IMR-90 (cell line): ENCODE measurements around the gene PPP1R12C. TPM values are rescaled to one million over a fixed set of nuclear protein-coding genes. Genes with fewer than 3 reads are reported as not detected.

Experiments used
- ATAC-seq: fragments of 200-7000 bp; cut with Tn5 transposase; 2 replicates; pipeline ENCODE4 v1.9.1; 2020; ENCODE audit warnings: low read depth, mild to moderate bottlenecking, moderate library complexity
- BruUV-seq: library from RNA; stranded (reverse); fragments of 400-500 nt; replicated peaks from 2 replicates; lab custom pipeline; 2021; lab: Mats Ljungman, UMichigan
- CTCF ChIA-PET: fragments of 300-600 bp; formaldehyde crosslinking; extraction: SDS; loops from one replicate; lab custom pipeline; 2021; ENCODE audit warnings: antibody characterized with exemption; lab: Yijun Ruan, JAX
- POLR2A ChIA-PET: fragments of 300-600 bp; sonication (Branson Sonifier 250); formaldehyde crosslinking; loops from one replicate; lab custom pipeline; 2022; ENCODE audit warnings: antibody characterized with exemption; ENCODE audit not compliant: unreplicated experiment; lab: Charles Lee
- DNase-seq: peaks from one replicate; pipeline ENCODE4 v3.0.0; 2013
- H2AFZ ChIP-seq: replicated peaks from 2 replicates; pipeline ENCODE3; 2013; ENCODE audit warnings: low read length, mild to moderate bottlenecking; ENCODE audit not compliant: poor library complexity
- H2AK5ac ChIP-seq: 2 replicates; pipeline ENCODE4 v1.6.1; 2013; ENCODE audit warnings: low read depth, low read length, inconsistent platforms
- H2AK9ac ChIP-seq: replicated peaks from 2 replicates; pipeline ENCODE3; 2013; ENCODE audit warnings: mild to moderate bottlenecking, low read depth, low read length, moderate library complexity; ENCODE audit not compliant: poor library complexity
- H2BK120ac ChIP-seq: 2 replicates; pipeline ENCODE4 v1.6.1; 2013; ENCODE audit warnings: low read depth, low read length, inconsistent platforms
- H2BK15ac ChIP-seq: 3 replicates; pipeline ENCODE4 v1.6.1; 2013; ENCODE audit warnings: low read depth, low read length, inconsistent platforms
- H2BK20ac ChIP-seq: 2 replicates; pipeline ENCODE4 v1.6.1; 2013; ENCODE audit warnings: low read depth, mild to moderate bottlenecking, inconsistent platforms, low read length, moderate library complexity
- H2BK5ac ChIP-seq: 2 replicates; pipeline ENCODE4 v1.6.1; 2013; ENCODE audit warnings: mild to moderate bottlenecking, low read depth, low read length, inconsistent platforms; ENCODE audit not compliant: poor library complexity, severe bottlenecking
- H3K14ac ChIP-seq: replicated peaks from 2 replicates; pipeline ENCODE4 v1.6.1; 2013; ENCODE audit warnings: low read depth, low read length, inconsistent platforms
- H3K18ac ChIP-seq: 2 replicates; pipeline ENCODE4 v1.6.1; 2013; ENCODE audit warnings: low read depth, low read length, control low read depth
- H3K23ac ChIP-seq: 2 replicates; pipeline ENCODE4 v1.6.1; 2013; ENCODE audit warnings: low read depth, low read length, inconsistent platforms
- H3K27ac ChIP-seq: 2 replicates; pipeline ENCODE4 v1.5.1; 2013; ENCODE audit warnings: mild to moderate bottlenecking, control low read depth, low read length; ENCODE audit not compliant: insufficient read depth
- H3K27me3 ChIP-seq: 2 replicates; pipeline ENCODE4 v1.6.1; 2013; ENCODE audit warnings: low read length; ENCODE audit not compliant: control insufficient read depth, insufficient read depth
- H3K36me3 ChIP-seq: 2 replicates; pipeline ENCODE4 v1.6.1; 2013; ENCODE audit warnings: low read length, mixed read lengths; ENCODE audit not compliant: control insufficient read depth, insufficient read depth
- H3K4ac ChIP-seq: 2 replicates; pipeline ENCODE4 v1.6.1; 2013; ENCODE audit warnings: low read depth, low read length, inconsistent platforms
- H3K4me1 ChIP-seq: 2 replicates; pipeline ENCODE4 v1.6.1; 2013; ENCODE audit warnings: low read length, mixed read lengths; ENCODE audit not compliant: control insufficient read depth, insufficient read depth
- H3K4me2 ChIP-seq: 2 replicates; pipeline ENCODE4 v1.6.1; 2013; ENCODE audit warnings: low read depth, mild to moderate bottlenecking, control low read depth, low read length, moderate library complexity
- H3K4me3 ChIP-seq: 2 replicates; pipeline ENCODE4 v1.5.1; 2013; ENCODE audit warnings: low read depth, mild to moderate bottlenecking, control low read depth, low read length, moderate library complexity; ENCODE audit not compliant: insufficient read depth
- H3K56ac ChIP-seq: 2 replicates; pipeline ENCODE4 v1.6.1; 2013; ENCODE audit warnings: low read length, inconsistent platforms; ENCODE audit not compliant: insufficient read depth; ENCODE audit errors: extremely low read depth
- H3K79me1 ChIP-seq, 2 experiments: 2 replicates each; pipeline ENCODE4 v1.6.1; 2013; ENCODE audit warnings: low read length in 2 of 2, inconsistent platforms in 1 of 2, low read depth in 1 of 2
- H3K9ac ChIP-seq: 2 replicates; pipeline ENCODE4 v1.6.1; 2013; ENCODE audit warnings: low read depth, low read length, control low read depth
- H3K9me1 ChIP-seq: 2 replicates; pipeline ENCODE4 v1.6.1; 2013; ENCODE audit warnings: low read length, inconsistent platforms; ENCODE audit not compliant: insufficient read depth
- H3K9me3 ChIP-seq: 2 replicates; pipeline ENCODE4 v1.6.1; 2013; ENCODE audit warnings: low read length; ENCODE audit not compliant: control insufficient read depth, insufficient read depth
- H4K20me1 ChIP-seq: 2 replicates; pipeline ENCODE4 v1.6.1; 2013; ENCODE audit warnings: low read length, inconsistent platforms; ENCODE audit not compliant: insufficient read depth
- H4K5ac ChIP-seq: 2 replicates; pipeline ENCODE4 v1.6.1; 2013; ENCODE audit warnings: mild to moderate bottlenecking, low read depth, low read length, control low read depth
- H4K8ac ChIP-seq, 2 experiments: 2 replicates each; pipeline ENCODE4 v1.6.1; 2013; ENCODE audit warnings: low read depth in 2 of 2, low read length in 2 of 2, control low read depth in 1 of 2, inconsistent platforms in 1 of 2
- H4K91ac ChIP-seq: 2 replicates; pipeline ENCODE4 v1.6.1; 2013; ENCODE audit warnings: low read depth, low read length, inconsistent platforms; ENCODE audit not compliant: insufficient read depth
- BHLHE40 ChIP-seq: fragments of 150-350 bp; IDR thresholded peaks from 2 replicates; pipeline ENCODE4 v1.6.1; 2016; ENCODE audit warnings: mild to moderate bottlenecking, low read depth, low read length
- CEBPB ChIP-seq: IDR thresholded peaks from 2 replicates; pipeline ENCODE4 v1.6.1; 2012; ENCODE audit warnings: low read depth, low read length, improper control_type of control experiment
- CHD1 ChIP-seq: IDR thresholded peaks from 2 replicates; pipeline ENCODE4 v1.6.1; 2012; ENCODE audit warnings: low read depth, low read length, improper control_type of control experiment
- CTCF ChIP-seq: conservative IDR thresholded peaks from 2 replicates; pipeline ENCODE4 v1.5.1; 2012; ENCODE audit warnings: mild to moderate bottlenecking, low read depth, low read length, improper control_type of control experiment
- ELK1 ChIP-seq: fragments of 150-350 bp; IDR thresholded peaks from 2 replicates; pipeline ENCODE4 v1.6.1; 2016; ENCODE audit warnings: low read depth, mild to moderate bottlenecking, low read length, moderate library complexity, borderline replicate concordance
- FOS ChIP-seq: fragments of 150-350 bp; IDR thresholded peaks from 2 replicates; pipeline ENCODE4 v1.6.1; 2016; ENCODE audit warnings: low read depth, low read length
- MAFK ChIP-seq: IDR thresholded peaks from 2 replicates; pipeline ENCODE4 v1.6.1; 2012; ENCODE audit warnings: low read depth, low read length, improper control_type of control experiment
- MAZ ChIP-seq: IDR thresholded peaks from 2 replicates; pipeline ENCODE4 v1.6.1; 2012; ENCODE audit warnings: low read depth, mild to moderate bottlenecking, low read length, improper control_type of control experiment, moderate library complexity, borderline replicate concordance
- MXI1 ChIP-seq: IDR thresholded peaks from 2 replicates; pipeline ENCODE4 v1.6.1; 2012; ENCODE audit warnings: low read depth, mild to moderate bottlenecking, low read length, moderate library complexity, borderline replicate concordance
- NFE2L2 ChIP-seq: fragments of 150-350 bp; IDR thresholded peaks from 2 replicates; pipeline ENCODE4 v1.6.1; 2016; ENCODE audit warnings: low read depth, mild to moderate bottlenecking, low read length
- POLR2A ChIP-seq: IDR thresholded peaks from 2 replicates; pipeline ENCODE4 v1.6.1; 2012; ENCODE audit warnings: mild to moderate bottlenecking, low read depth, low read length
- RAD21 ChIP-seq: IDR thresholded peaks from 2 replicates; pipeline ENCODE4 v1.6.1; 2012; ENCODE audit warnings: low read length, improper control_type of control experiment
- RCOR1 ChIP-seq: IDR thresholded peaks from 2 replicates; pipeline ENCODE4 v1.6.1; 2012; ENCODE audit warnings: mild to moderate bottlenecking, low read length, improper control_type of control experiment; ENCODE audit not compliant: insufficient replicate concordance
- RFX5 ChIP-seq: IDR thresholded peaks from 2 replicates; pipeline ENCODE4 v1.8.0; 2012; ENCODE audit warnings: low read depth, mild to moderate bottlenecking, low read length, moderate library complexity
- SMC3 ChIP-seq: fragments of 150-350 bp; IDR thresholded peaks from 2 replicates; pipeline ENCODE4 v1.6.1; 2016; ENCODE audit warnings: low read depth, mild to moderate bottlenecking, antibody characterized with exemption, low read length, moderate library complexity
- USF2 ChIP-seq: fragments of 150-350 bp; IDR thresholded peaks from 2 replicates; pipeline ENCODE4 v1.6.1; 2017; ENCODE audit warnings: mild to moderate bottlenecking, antibody characterized with exemption, low read length, low read depth
- WGBS, 2 experiments: methylation state at CpG; one replicate each; pipeline versions ENCODE4 v1.1.5 to v1.1.7; 2013; ENCODE audit warnings: missing lambda C conversion rate in 2 of 2; ENCODE audit not compliant: insufficient read length in 1 of 2; ENCODE audit errors: extremely low coverage in 2 of 2; 5-methylcytosine and 5-hydroxymethylcytosine counted together
- dilution Hi-C: fragments of 300-500 bp; cut with HindIII; formaldehyde crosslinking; loops from one replicate; pipeline ENCODE4 v1.14.3; 2018; ENCODE audit warnings: low sequenced_read_pairs; ENCODE audit not compliant: unreplicated experiment
- in situ Hi-C: fragments of 300-500 bp; cut with MboI; formaldehyde crosslinking; loops from 3 replicates; pipeline ENCODE4 v1.14.3; 2019; ENCODE audit warnings: low sequenced_read_pairs, inconsistent platforms, mixed read lengths
- intact Hi-C: fragments of 100-400 bp; cut with micrococcal nuclease; formaldehyde crosslinking; loops from 2 replicates; pipeline ENCODE4 v1.10.0; 2022
- polyA plus RNA-seq, 3 experiments: library from polyadenylated mRNA; depleted of rRNA; stranded (reverse); fragments of >200 nt; gene quantifications; 2 replicates each; pipeline ENCODE4 v1.2.3, GENCODE V29; 2012; ENCODE audit warnings: low replicate concordance in 1 of 3
- total RNA-seq: library from RNA; depleted of rRNA; stranded (reverse); fragments of >200 nt; gene quantifications from 2 replicates; pipeline ENCODE4 v1.2.3, GENCODE V29; 2012

Gene PPP1R12C
- total and polyA plus RNA-seq, 2 of the 4 experiments (the other 2 are of a cell fraction) = 21.5 to 81.4 TPM

GRCh38 chr19:55141696-55142095 lies 24.3 kb upstream of the PPP1R12C start:
- no peak overlapping the region for H3K9ac ChIP-seq
- H2BK15ac ChIP-seq = no peak overlapping the region
- no peak overlapping the region for H2AK5ac ChIP-seq
- dilution Hi-C loops (no loop called here), in situ Hi-C loops (no loop called here), intact Hi-C loops (loop anchor here (1.0 to 10.0 kb wide), 4 partner anchors 153 to 363 kb away; no protein-coding TSS in a partner anchor)
- no peaks in the 10 kb centered on the region for H3K9me3 ChIP-seq
- no peak overlapping the region for H3K4me3 ChIP-seq
- no peaks in the 10 kb centered on the region; the same call in 1 of the 2 replicates for H3K4me1 ChIP-seq
- ATAC-seq (no peak), DNase-seq (no peak)
- H3K56ac ChIP-seq = no peak overlapping the region
- H3K23ac ChIP-seq = no peak overlapping the region
- H3K36me3 ChIP-seq = no peaks in the 10 kb centered on the region
- TF ChIP-seq MXI1 = no peak
- no peak for TF ChIP-seq CEBPB
- TF ChIP-seq MAZ = no peak
- TF ChIP-seq USF2 = no peak
- no peak for TF ChIP-seq RAD21
- TF ChIP-seq RFX5 = no peak
- TF ChIP-seq ELK1 = no peak
- no peak for TF ChIP-seq MAFK
- TF ChIP-seq POLR2A = no peak
- TF ChIP-seq CTCF = no peak
- no peak for TF ChIP-seq CHD1
- no peak for TF ChIP-seq NFE2L2
- no peak for TF ChIP-seq RCOR1
- no peak for TF ChIP-seq FOS
- TF ChIP-seq BHLHE40 = no peak
- TF ChIP-seq SMC3 = no peak
- H3K27me3 ChIP-seq = peaks cover 32% of the 10 kb centered on the region
- H3K79me1 ChIP-seq = no peaks in the 10 kb centered on the region
- no peak overlapping the region for H2BK120ac ChIP-seq
- H4K20me1 ChIP-seq = no peaks in the 10 kb centered on the region
- no TSS peak for BruUV-seq
- H3K4ac ChIP-seq = no peak overlapping the region
- no peak overlapping the region for H2BK20ac ChIP-seq
- no peak overlapping the region for H3K18ac ChIP-seq
- no peak overlapping the region for H2BK5ac ChIP-seq
- no peak overlapping the region for H2AK9ac ChIP-seq
- no peak overlapping the region for H4K5ac ChIP-seq
- 13% methylated on average over 14 of the region's 21 CpGs; no CpG with 5 or more reads in 1 of the 2 experiments for WGBS, 2 experiments
- no peak overlapping the region for H4K91ac ChIP-seq
- no peaks in the 10 kb centered on the region for H3K9me1 ChIP-seq
- H3K14ac ChIP-seq = no peak overlapping the region
- H4K8ac ChIP-seq = no peak overlapping the region
- POLR2A ChIA-PET = no interaction called here
- CTCF ChIA-PET = interaction anchor here (0.6 to 1.6 kb wide), 6 partner anchors 242 to 610 kb away, joined by 3 to 8 read pairs (median 4); no protein-coding TSS in a partner anchor
- H2AFZ ChIP-seq = peak overlapping the region; percentile 13
- H3K4me2 ChIP-seq = no peak overlapping the region
- no peak overlapping the region for H3K27ac ChIP-seq
